Mesenchymal stem cell (in vitro differentiated cells and primary cell): ENCODE data around the gene KIAA0825.

Experiments
- DNase-seq: peaks from one replicate; pipeline ENCODE4 v3.0.0-alpha.2; 2013
- H2AFZ ChIP-seq: one replicate; pipeline ENCODE4 v1.6.1; 2013; ENCODE audit warnings: low read depth, mild to moderate bottlenecking, control low read depth, inconsistent platforms, low read length, moderate library complexity
- H2AK5ac ChIP-seq: 2 replicates; pipeline ENCODE4 v1.6.1; 2013; ENCODE audit warnings: low read length, moderate library complexity, mild to moderate bottlenecking, inconsistent platforms; ENCODE audit not compliant: severe bottlenecking
- H2BK120ac ChIP-seq: one replicate; pipeline ENCODE4 v1.6.1; 2013; ENCODE audit warnings: low read depth, mild to moderate bottlenecking, inconsistent platforms, low read length, moderate library complexity
- H2BK12ac ChIP-seq, 2 experiments: one replicate each; pipeline ENCODE4 v1.6.1; 2013; ENCODE audit warnings: inconsistent platforms in 2 of 2, low read length in 2 of 2, mild to moderate bottlenecking in 2 of 2, moderate library complexity in 2 of 2, control low read depth in 1 of 2
- H2BK15ac ChIP-seq: one replicate; pipeline ENCODE4 v1.6.1; 2013; ENCODE audit warnings: mild to moderate bottlenecking, low read depth, inconsistent platforms; ENCODE audit not compliant: poor library complexity, severe bottlenecking
- H2BK5ac ChIP-seq: 2 replicates; pipeline ENCODE4 v1.6.1; 2013; ENCODE audit warnings: low read depth, mild to moderate bottlenecking, low read length, control low read depth, inconsistent platforms; ENCODE audit not compliant: poor library complexity, severe bottlenecking
- H3K14ac ChIP-seq, 2 experiments: one replicate each; pipeline ENCODE4 v1.6.1; 2013; ENCODE audit warnings: inconsistent platforms in 2 of 2, low read length in 2 of 2, control low read depth in 1 of 2, mild to moderate bottlenecking in 1 of 2, moderate library complexity in 1 of 2
- H3K18ac ChIP-seq, 2 experiments: one replicate each; pipeline ENCODE4 v1.6.1; 2013; ENCODE audit warnings: inconsistent platforms in 2 of 2, low read length in 2 of 2, control low read depth in 1 of 2, low read depth in 1 of 2, mild to moderate bottlenecking in 1 of 2
- H3K23ac ChIP-seq, 2 experiments: one replicate each; pipeline ENCODE4 v1.6.1; 2013; ENCODE audit warnings: inconsistent platforms in 2 of 2, low read length in 2 of 2, mild to moderate bottlenecking in 2 of 2, moderate library complexity in 2 of 2, control low read depth in 1 of 2
- H3K27ac ChIP-seq: 2 replicates; pipeline ENCODE4 v1.5.1; 2013; ENCODE audit warnings: mild to moderate bottlenecking, moderate library complexity, low read length, control low read depth, inconsistent platforms; ENCODE audit not compliant: poor library complexity, severe bottlenecking
- H3K27me3 ChIP-seq, 2 experiments: 2 replicates each; pipeline versions ENCODE4 v1.6.1 to v1.7.0; 2013; ENCODE audit warnings: low read length in 2 of 2, mild to moderate bottlenecking in 2 of 2, moderate library complexity in 2 of 2, control low read depth in 1 of 2, inconsistent platforms in 1 of 2; ENCODE audit not compliant: control insufficient read depth in 1 of 2, insufficient read depth in 1 of 2
- H3K36me3 ChIP-seq, 2 experiments: 2 replicates each; pipeline versions ENCODE4 v1.6.1 to v1.7.0; 2013; ENCODE audit warnings: low read length in 2 of 2, control low read depth in 1 of 2, inconsistent platforms in 1 of 2, low read depth in 1 of 2, mild to moderate bottlenecking in 1 of 2; ENCODE audit not compliant: insufficient read depth in 2 of 2, control insufficient read depth in 1 of 2
- H3K4ac ChIP-seq, 2 experiments: one replicate each; pipeline ENCODE4 v1.6.1; 2013; ENCODE audit warnings: inconsistent platforms in 2 of 2, low read length in 2 of 2, mild to moderate bottlenecking in 2 of 2, moderate library complexity in 2 of 2, control low read depth in 1 of 2, low read depth in 1 of 2
- H3K4me1 ChIP-seq: 2 replicates; pipeline ENCODE4 v1.6.1; 2013; ENCODE audit warnings: low read depth, low read length, control low read depth; ENCODE audit not compliant: control insufficient read depth, insufficient read depth
- H3K4me2 ChIP-seq: 2 replicates; pipeline ENCODE4 v1.6.1; 2013; ENCODE audit warnings: low read length, mild to moderate bottlenecking, inconsistent platforms; ENCODE audit not compliant: poor library complexity, severe bottlenecking
- H3K4me3 ChIP-seq, 2 experiments: 2 replicates each; pipeline versions ENCODE4 v1.5.1 to v1.7.0; 2013; ENCODE audit warnings: low read length in 2 of 2, mild to moderate bottlenecking in 2 of 2, control low read depth in 1 of 2, low read depth in 1 of 2; ENCODE audit not compliant: insufficient read depth in 1 of 2
- H3K79me1 ChIP-seq: replicated peaks from 2 replicates; pipeline ENCODE4 v1.6.1; 2013; ENCODE audit warnings: mild to moderate bottlenecking, control low read depth, low read length, inconsistent platforms; ENCODE audit not compliant: poor library complexity, severe bottlenecking
- H3K9ac ChIP-seq: 2 replicates; pipeline ENCODE4 v1.7.0; 2013; ENCODE audit warnings: mild to moderate bottlenecking, low read length, moderate library complexity
- H3K9me3 ChIP-seq: 2 replicates; pipeline ENCODE4 v1.7.0; 2013; ENCODE audit warnings: mild to moderate bottlenecking, low read length; ENCODE audit not compliant: control insufficient read depth
- H4K8ac ChIP-seq: one replicate; pipeline ENCODE4 v1.6.1; 2013; ENCODE audit warnings: inconsistent platforms, mild to moderate bottlenecking, low read length, moderate library complexity
- H4K91ac ChIP-seq: one replicate; pipeline ENCODE4 v1.6.1; 2013; ENCODE audit warnings: mild to moderate bottlenecking, low read length, inconsistent platforms
- WGBS: methylation state at CpG from one replicate; pipeline ENCODE4 v1.1.7; 2013; ENCODE audit warnings: mixed read lengths; 5-methylcytosine and 5-hydroxymethylcytosine counted together

The KIAA0825 gene

DNA sequence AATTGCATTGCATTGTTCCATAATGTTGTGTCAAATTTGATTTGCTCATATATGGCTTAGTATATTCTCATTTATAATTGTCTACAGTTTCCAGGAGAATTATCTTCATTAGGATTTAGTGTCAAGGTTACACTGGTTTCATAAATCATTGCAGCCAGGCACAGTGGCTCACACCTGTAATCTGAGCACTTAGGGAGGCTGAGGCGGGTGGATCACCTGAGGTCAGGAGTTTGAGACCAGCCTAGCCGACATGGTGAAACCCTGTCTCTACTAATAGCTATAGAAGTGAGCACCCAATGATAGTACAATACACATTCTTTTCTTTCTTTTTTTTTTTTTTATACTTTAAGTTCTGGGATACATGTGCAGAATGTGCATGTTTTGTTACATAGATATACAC, 282.5 kb downstream of the KIAA0825 start:
- Histone ChIP-seq H4K8ac (no peak overlapping the region), H3K27me3 (no peaks in the 10 kb centered on the region), H2BK15ac (no peak overlapping the region), H3K4me1 (no peaks in the 10 kb centered on the region), H3K36me3 (no peaks in the 10 kb centered on the region), H3K79me1 (no peaks in the 10 kb centered on the region), H2BK5ac (no peak overlapping the region), H3K4me2 (no peak overlapping the region), H2AK5ac (no peak overlapping the region), H3K9ac (no peak overlapping the region), H3K18ac (no peak overlapping the region), H3K23ac (no peak overlapping the region), H4K91ac (no peak overlapping the region), H3K9me3 (no peaks in the 10 kb centered on the region), H3K4ac (no peak overlapping the region), H3K14ac (no peak overlapping the region), H3K4me3 (no peak overlapping the region), H2BK120ac (no peak overlapping the region), H2AFZ (no peak overlapping the region), H2BK12ac (no peak overlapping the region), H3K27ac (no peak overlapping the region)
- WGBS = 90% methylated on average over 1 of the region's 2 CpGs
- no peak for DNase-seq

DNA sequence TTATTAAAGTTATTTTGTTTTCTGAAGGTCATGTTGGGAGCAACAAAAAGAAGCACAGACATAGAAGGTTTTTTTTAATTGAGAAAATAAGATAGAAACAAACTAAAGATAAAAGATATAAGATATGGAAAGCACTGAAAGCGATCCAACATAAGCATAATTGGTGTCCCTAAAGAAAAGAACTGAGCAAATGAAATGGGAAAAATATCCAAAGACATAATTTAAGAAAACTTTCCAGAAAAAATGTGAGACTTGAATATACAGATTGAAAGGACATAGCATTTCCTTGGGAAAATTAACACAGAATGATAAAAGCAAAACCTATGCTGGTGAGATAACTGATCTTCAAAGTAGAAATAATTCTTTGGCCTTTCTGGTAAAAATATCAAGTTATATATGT, 289.3 kb downstream of the KIAA0825 start:
- no peak overlapping the region for H2BK5ac ChIP-seq
- no peak overlapping the region for H3K9ac ChIP-seq
- no peak overlapping the region for H4K91ac ChIP-seq
- H2BK15ac ChIP-seq = no peak overlapping the region
- peaks cover 20% of the 10 kb centered on the region for H3K9me3 ChIP-seq
- no peak overlapping the region for H3K4me3 ChIP-seq
- H2BK120ac ChIP-seq = no peak overlapping the region
- WGBS = no CpG with 5 or more reads among the region's 1 CpG
- no peak overlapping the region for H3K4ac ChIP-seq
- H3K14ac ChIP-seq = no peak overlapping the region
- no peak overlapping the region for H3K27ac ChIP-seq
- no peak overlapping the region for H3K23ac ChIP-seq
- H3K79me1 ChIP-seq = no peaks in the 10 kb centered on the region
- no peak overlapping the region for H4K8ac ChIP-seq
- H3K36me3 ChIP-seq = no peaks in the 10 kb centered on the region
- no peak overlapping the region for H3K18ac ChIP-seq
- no peak overlapping the region for H2BK12ac ChIP-seq
- H3K4me1 ChIP-seq = no peaks in the 10 kb centered on the region
- no peak overlapping the region for H3K4me2 ChIP-seq
- no peak overlapping the region for H2AK5ac ChIP-seq
- DNase-seq = peak; percentile 6
- H3K27me3 ChIP-seq = no peaks in the 10 kb centered on the region
- no peak overlapping the region for H2AFZ ChIP-seq

DNA sequence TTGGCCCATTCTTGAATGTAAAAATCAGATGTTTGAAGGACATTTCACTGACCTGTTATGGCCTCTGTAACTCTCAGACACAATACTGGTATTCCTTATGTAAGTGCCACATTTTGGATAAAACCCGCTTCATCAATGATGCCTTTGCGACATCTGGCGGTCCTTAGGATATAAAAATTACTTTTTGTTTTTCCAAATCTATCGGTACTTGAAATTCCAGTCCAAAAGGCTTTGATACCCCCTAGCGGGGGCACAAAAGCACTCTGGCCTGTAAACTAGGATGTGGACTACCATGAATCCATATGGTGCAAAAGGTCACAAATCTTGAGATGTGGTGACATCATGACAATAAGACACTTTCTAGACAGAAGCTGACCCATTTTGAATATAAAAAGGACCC, 291.8 kb downstream of the KIAA0825 start:
- DNase-seq = no peak
- H2BK15ac ChIP-seq = no peak overlapping the region
- 93% methylated on average over 5 of the region's 5 CpGs for WGBS

DNA sequence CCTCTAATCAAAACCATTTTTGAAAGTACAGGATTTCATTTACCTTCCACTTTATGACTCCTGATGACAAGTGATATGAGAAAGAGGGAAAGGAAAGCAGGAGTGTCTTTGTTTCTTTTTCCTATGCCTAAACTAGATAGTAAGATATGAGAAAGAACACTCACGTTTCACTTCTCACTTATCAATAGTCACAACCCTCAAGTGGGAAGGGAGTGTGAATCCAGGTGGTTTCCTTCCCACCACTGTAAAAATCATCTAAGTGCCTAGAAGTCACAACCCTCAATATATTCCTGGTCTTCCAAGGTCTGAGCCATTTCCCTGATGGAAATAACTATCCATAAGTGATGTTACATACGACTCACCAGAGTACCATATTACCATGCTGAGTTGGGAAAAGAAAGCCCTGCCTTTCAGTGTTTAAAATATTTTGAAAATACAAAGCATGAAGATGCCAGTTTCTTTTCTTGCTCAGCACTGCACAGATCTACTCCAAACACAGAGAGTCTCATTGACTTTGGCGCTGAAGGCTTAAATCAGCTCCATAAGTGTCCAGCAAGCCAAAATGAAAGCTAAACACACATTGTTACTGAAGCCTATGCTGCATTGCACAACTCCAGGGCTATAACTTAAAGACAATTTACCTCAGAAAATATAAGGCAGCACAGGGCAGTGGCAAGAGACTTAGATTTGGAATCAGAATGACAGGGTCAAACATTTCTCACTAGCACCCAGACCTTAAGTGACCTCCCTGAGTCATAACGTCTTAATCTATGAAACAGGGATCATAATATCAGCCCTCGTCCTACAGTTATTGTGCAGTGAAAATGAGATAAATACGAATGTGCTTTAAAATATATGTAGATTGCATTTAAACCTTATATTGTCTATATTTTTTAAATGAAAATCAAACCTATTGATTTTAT, 301.2 kb downstream of the KIAA0825 start:
- Histone ChIP-seq H2BK5ac (no peak overlapping the region), H3K27ac (no peak overlapping the region), H3K23ac (no peak overlapping the region), H3K36me3 (no peaks in the 10 kb centered on the region), H2BK15ac (no peak overlapping the region), H3K14ac (no peak overlapping the region), H2BK12ac (no peak overlapping the region), H3K4me2 (no peak overlapping the region), H3K4me1 (no peaks in the 10 kb centered on the region), H2AK5ac (no peak overlapping the region), H3K18ac (no peak overlapping the region), H4K91ac (no peak overlapping the region), H3K79me1 (no peaks in the 10 kb centered on the region), H2AFZ (no peak overlapping the region), H4K8ac (no peak overlapping the region), H3K9me3 (no peaks in the 10 kb centered on the region), H3K9ac (no peak overlapping the region), H2BK120ac (no peak overlapping the region), H3K4me3 (no peak overlapping the region), H3K4ac (no peak overlapping the region), H3K27me3 (no peaks in the 10 kb centered on the region)
- WGBS = 82% methylated on average over 4 of the region's 6 CpGs
- no peak for DNase-seq

More for the DNA sequence above, 291.8 kb downstream of the KIAA0825 start:
- no peak overlapping the region for H2AK5ac ChIP-seq
- no peak overlapping the region for H3K4ac ChIP-seq
- no peaks in the 10 kb centered on the region for H3K79me1 ChIP-seq
- H3K27ac ChIP-seq = no peak overlapping the region
- no peak overlapping the region for H3K23ac ChIP-seq
- H3K4me3 ChIP-seq = no peak overlapping the region
- H3K4me2 ChIP-seq = no peak overlapping the region
- no peak overlapping the region for H4K8ac ChIP-seq
- no peak overlapping the region for H3K18ac ChIP-seq
- H3K4me1 ChIP-seq = no peaks in the 10 kb centered on the region
- H3K27me3 ChIP-seq = no peaks in the 10 kb centered on the region
- H2BK12ac ChIP-seq = no peak overlapping the region
- H2BK120ac ChIP-seq = no peak overlapping the region
- H3K36me3 ChIP-seq = no peaks in the 10 kb centered on the region
- no peak overlapping the region for H3K14ac ChIP-seq
- no peak overlapping the region for H3K9ac ChIP-seq
- no peak overlapping the region for H2AFZ ChIP-seq
- H2BK5ac ChIP-seq = no peak overlapping the region
- H4K91ac ChIP-seq = no peak overlapping the region
- peaks cover 20% of the 10 kb centered on the region for H3K9me3 ChIP-seq
